Stimulated activated CD4-positive, alpha-beta T cell treated with anti-CD3 and anti-CD28 coated beads, Interleukin-2, amount 100 ng/mL, for 48 hours (primary cell): ENCODE data around the gene KIF1C.
"Not testable (repeated sequence)": the region's sequence is repeated elsewhere in the genome, so short reads cannot be mapped to it uniquely, and the experiment has no call there.

Source experiments
- DNase-seq, 2 donors: peaks; one replicate each; pipeline ENCODE4 v3.0.0-alpha.2; 2020

Gene KIF1C

DNA sequence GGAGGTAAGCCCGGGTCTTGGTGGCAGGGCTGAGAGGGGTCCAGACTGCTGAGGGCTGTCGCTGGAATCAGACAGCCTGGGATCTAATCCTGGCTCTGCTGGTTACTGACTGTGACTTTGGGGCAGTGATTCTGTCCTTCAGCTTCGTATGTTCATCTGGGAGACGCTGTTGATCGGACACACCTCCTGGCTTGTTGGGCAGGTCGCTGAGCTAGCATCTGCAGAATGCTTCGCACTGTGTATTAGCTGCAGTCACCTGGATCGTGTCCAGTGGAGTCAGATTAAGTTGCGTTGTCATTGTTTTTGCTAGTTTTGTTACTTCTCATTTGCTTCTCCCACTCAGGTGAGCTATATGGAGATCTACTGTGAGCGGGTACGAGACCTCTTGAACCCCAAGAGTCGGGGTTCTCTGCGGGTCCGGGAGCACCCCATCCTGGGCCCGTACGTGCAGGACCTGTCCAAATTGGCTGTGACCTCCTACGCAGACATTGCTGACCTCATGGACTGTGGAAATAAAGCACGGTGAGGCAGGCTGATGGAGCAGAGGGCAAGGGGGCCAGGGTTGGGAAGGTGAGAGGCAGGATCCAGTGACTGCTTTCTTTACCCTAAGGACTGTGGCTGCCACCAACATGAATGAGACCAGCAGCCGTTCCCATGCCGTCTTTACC lies 4.5 kb downstream of the KIF1C start:
- DNase-seq, result no peak

DNA sequence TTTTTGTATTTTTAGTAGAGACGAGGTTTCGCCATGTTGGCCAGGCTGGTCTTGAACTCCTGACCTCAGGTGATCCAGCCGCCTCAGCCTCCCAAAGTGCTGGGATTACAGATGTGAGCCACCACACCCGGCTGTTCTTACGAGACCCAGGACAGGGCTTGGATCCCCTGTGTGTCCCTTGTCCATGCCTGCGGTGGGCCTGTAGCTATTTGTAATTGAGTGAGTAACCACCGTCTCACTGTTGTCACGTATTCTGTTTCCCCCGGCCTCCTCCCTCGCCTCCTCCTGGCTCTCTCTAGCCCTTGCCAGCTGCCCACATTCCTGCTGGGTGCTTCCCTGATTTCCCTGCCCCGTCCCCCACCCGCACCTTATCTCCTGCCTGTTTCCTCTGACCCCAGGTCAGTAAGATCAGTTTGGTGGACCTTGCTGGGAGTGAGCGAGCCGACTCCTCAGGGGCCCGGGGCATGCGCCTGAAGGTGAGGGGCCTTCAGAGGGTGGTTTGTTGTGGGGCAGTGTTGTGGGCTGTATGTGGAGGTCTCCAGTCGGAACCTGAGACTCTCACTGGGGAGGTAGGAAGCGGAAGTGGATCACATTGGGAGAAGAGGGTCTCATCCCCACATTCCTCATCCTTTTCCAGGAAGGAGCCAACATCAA lies 5.6 kb downstream of the KIF1C start:
- DNase-seq, result no peak

- no peak for DNase-seq
Measured at GRCh38 chr17:5011928-5012327, 14.2 kb downstream of the KIF1C start.

- DNase-seq, result no peak
Measured at GRCh38 chr17:5014357-5014756, 16.6 kb downstream of the KIF1C start.

- DNase-seq, result no peak
Measured at GRCh38 chr17:5019475-5019956, 21.8 kb downstream of the KIF1C start.

DNA sequence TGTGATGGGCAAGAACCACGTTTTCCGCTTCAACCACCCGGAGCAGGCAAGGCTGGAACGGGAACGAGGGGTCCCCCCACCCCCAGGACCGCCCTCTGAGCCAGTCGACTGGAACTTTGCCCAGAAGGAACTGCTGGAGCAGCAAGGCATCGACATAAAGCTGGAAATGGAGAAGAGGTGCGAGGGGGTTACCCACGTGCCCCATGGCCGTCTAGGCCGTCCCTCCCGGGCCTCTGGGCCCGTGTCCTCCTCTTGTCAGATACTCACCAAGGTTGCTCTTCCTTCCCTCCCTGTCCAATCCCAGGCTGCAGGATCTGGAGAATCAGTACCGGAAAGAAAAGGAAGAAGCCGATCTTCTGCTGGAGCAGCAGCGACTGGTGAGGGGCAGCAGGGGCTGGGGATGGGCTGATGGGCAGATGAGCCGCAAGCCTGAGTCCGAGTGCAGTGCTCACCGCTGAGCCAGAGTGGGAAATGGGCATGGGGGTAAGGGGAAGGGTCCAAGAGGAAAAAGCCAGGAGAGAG lies 22.8 kb downstream of the KIF1C start:
- no peak for DNase-seq

DNA sequence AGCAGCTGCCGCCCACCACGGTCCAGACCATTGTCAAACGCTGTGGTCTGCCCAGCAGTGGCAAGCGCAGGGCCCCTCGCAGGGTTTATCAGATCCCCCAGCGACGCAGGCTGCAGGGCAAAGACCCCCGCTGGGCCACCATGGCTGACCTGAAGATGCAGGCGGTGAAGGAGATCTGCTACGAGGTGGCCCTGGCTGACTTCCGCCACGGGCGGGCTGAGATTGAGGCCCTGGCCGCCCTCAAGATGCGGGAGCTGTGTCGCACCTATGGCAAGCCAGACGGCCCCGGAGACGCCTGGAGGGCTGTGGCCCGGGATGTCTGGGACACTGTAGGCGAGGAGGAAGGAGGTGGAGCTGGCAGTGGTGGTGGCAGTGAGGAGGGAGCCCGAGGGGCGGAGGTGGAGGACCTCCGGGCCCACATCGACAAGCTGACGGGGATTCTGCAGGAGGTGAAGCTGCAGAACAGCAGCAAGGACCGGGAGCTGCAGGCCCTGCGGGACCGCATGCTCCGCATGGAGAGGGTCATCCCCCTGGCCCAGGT lies 24.5 kb downstream of the KIF1C start:
- no peak for DNase-seq

GRCh38 chr17:5023588-5024147 lies 25.9 kb downstream of the KIF1C start:
- DNase-seq, result no peak

- DNase-seq, result no peak
Measured at GRCh38 chr17:5024604-5025003, 26.9 kb downstream of the KIF1C start.

GRCh38 chr17:5027299-5027698 lies 29.5 kb downstream of the KIF1C start:
- DNase-seq, result no peak

GRCh38 chr17:5027916-5028315 lies 30.2 kb downstream of the KIF1C start:
- no peak for DNase-seq

DNA sequence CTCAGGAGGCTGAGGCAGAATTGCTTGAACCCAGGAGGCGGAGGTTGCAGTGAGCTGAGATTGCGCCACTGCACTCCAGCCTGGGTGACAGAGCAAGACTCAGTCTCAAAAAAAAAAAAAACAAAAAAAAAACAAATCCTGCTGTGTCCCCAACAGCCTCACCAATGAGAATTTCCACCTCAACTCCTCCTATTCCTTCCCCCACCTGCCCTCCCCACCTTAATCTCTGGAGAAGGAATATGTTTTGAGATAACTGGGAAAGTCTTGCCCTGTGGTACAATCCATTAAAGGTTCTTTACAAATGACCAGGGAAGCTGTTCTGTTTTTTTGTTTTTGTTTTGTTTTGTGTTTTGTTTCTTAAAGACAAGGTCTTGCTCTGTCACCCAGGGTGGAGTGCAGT lies 32.4 kb downstream of the KIF1C start:
- not testable (repeated sequence) for DNase-seq

GRCh38 chr17:5031365-5032082 lies 33.8 kb downstream of the KIF1C start:
- DNase-seq, result peak; percentile 81

DNA sequence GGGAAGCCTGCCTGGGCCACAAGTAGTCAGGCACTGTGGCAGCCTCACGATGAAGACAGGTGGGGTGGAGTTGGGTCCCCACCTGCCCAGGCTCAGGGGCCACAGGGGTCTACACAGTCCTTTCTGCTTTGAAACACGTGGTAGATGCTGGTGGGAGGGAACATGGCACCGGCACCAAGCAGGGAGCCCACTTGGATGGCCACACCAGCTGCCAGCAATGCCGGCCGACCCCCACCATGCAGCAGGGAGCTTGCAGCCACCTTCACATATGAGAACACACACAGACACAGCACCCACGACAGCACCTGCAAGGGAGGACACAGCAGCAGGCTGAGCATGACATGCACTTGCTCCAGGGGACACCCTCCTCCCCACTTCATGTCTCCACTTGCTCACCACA lies 35.1 kb downstream of the KIF1C start:
- no peak for DNase-seq

DNA sequence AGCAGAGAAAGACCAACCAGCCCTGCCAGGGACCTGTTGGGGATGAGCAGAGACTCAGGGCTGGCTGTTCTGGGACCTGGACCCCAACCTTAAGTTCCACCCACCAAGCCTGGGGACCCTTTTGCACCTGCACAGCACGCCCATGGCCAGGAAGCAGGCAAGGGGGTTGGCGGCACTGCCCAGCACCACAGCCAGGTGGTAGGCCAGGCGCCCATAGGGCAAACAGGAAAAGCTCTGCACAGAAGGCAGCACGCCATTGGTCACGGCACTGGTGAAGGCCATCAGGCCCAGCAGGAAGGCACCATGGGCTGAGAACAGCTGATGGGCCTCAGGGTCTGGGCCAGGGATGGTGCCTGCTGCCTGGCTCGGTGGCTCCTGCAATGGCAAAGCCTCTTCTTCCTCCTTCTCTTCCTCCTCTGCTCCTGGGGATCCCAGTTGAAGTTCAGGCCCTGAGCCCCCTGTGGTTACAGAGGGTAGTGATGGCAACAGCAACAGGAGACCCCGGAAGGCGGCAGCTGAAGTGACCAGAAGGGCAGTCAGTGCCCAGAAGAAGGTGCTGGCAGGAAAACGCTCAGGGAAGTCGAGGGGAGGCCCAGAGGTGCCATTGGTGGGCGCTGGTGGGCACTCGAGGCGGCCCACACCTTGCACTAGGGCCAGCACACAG lies 35.7 kb downstream of the KIF1C start:
- DNase-seq, result no peak

DNA sequence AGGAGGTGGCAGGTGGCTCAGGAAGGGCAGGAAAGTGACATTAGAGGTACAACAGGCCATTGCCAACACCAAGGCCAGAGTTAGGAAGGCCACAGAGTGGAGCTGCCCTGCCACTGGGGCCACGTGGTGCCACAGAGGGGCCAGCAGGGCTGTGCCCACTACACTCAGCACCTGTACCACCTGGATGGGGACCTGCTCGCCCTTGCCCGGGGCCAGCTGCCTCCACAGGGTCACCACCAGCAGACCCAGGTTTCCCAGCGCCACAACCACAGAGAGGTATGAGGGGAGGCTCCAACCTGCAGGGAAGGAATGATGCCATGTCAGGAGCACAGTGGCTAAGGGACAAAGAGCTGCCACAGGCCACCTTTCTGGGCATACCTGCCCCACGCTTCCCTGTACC lies 36.3 kb downstream of the KIF1C start:
- no peak for DNase-seq

DNA sequence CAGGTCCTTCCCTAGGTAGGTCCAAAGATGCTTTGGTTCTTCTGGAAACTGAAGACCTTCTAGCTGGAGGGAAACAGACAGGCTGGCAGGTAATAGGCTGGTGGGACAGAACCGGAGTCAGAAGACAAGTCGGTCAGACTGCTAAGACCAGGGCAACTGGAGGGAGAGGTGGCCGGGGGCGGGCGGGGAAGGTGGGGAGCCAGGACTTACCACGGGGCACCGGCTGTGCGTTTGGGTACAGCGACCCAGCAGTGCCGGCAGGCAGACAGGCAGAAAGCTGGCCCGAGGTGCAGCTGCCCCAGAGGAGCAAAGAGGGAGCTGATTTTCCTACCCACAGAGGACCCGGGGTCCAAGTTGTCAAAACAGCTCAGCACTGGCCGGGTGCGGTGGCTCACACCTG lies 36.9 kb downstream of the KIF1C start:
- DNase-seq, result no peak

GRCh38 chr17:5035315-5035714 lies 37.6 kb downstream of the KIF1C start, which contains the start of gene SLC52A1:
SLC52A1 (minus strand) TSS chr17:5035426; CDS start chr17:5034606, 820 bp downstream.
- no peak for DNase-seq

GRCh38 chr17:5042157-5043022 lies 44.6 kb downstream of the KIF1C start:
- no peak for DNase-seq

GRCh38 chr17:5043524-5043923 lies 45.8 kb downstream of the KIF1C start:
- no peak for DNase-seq

DNA sequence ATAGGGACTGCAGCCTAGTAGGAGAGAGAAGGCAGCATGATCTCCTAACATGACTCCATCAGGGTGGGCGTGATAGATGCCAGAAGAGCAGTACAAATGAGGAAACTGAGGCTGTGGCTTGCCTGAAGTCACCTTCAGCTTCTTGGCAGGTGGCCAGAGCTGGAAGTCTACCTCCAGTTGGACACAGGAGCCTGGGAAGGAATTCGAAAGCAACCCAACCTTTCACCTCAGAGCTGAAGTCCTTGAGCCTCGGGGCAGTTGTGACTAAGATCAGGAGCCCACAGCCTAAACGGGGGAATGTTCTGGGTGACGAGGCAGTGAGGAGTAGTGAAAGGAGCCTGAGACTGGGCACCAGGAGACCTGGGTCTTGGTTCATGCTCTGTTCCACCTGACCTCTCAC lies 46.9 kb downstream of the KIF1C start:
- no peak for DNase-seq
